ENCODE results near the gene RELN. TPM values are rescaled to one million over a fixed set of nuclear protein-coding genes. Genes with fewer than 3 reads are reported as not detected.
"Not testable (repeated sequence)": the region's sequence is repeated elsewhere in the genome, so short reads cannot be mapped to it uniquely, and the experiment has no call there.

RELN gene
- polyA plus RNA-seq, 4 donors = 2.1 to 23.9 (median 15.7) TPM

DNA sequence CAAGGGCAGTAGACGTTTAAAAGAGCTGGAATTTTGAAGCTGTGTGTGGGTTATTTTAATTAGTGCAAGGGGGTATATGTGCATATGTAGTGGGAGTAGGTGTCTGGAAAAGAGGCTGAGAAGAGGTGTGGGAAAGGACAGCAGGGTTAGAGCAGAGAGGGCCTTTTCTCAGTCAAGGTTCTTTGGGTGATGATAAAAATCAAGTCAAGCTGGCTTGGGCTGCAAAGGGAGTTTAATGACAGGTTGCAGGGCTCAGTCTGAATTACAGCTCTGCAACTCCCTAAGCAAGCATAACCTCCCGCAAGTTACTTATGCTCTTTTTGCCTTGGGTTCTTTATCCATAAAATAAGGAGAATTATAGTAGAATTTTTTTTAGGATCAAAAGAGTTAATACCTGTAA, 83.5 kb downstream of the RELN start:
- DNase-seq (ENCODE audit: low read depth in 4 of 4, low spot score in 3 of 4) = no peak

DNA sequence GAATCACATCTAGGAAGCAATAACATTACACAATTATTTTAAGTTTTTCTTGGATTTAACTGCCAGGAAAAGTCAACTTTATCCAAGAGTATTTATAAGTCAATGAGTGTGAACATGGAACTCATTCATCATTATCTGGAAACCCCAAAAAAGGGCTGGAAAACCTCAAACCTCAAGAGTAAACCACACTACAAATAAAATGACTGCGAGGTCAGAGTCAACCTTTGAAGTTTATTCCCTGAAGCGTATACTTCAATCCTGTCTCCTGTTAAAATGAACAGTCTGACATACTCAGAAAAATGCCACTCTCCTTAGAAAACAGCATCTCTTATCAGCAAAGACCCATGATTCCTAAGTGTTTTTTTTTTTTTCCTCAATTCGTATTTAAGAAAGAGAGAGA, 86.5 kb downstream of the RELN start:
- DNase-seq (ENCODE audit: low read depth in 4 of 4, low spot score in 3 of 4) = no peak

DNA sequence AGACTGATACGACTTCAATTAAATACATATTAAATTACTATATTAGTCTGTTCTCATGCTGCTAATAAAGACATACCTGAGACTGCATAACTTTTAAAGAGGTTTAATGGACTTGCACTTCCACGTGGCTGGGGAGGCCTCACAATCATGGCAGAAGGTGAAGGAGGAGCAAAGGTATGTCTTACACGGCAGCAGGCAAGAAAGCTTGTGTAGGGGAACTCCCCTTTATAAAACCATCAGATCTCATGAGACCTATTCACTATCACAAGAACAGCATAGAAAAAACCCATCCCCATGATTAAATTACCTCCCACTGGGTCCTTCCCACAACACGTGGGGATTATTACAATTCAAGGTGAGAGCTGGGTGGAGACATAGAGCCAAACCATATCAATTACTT, 92.6 kb downstream of the RELN start:
- not testable (repeated sequence) for DNase-seq (ENCODE audit: low read depth in 4 of 4, low spot score in 3 of 4)

DNA sequence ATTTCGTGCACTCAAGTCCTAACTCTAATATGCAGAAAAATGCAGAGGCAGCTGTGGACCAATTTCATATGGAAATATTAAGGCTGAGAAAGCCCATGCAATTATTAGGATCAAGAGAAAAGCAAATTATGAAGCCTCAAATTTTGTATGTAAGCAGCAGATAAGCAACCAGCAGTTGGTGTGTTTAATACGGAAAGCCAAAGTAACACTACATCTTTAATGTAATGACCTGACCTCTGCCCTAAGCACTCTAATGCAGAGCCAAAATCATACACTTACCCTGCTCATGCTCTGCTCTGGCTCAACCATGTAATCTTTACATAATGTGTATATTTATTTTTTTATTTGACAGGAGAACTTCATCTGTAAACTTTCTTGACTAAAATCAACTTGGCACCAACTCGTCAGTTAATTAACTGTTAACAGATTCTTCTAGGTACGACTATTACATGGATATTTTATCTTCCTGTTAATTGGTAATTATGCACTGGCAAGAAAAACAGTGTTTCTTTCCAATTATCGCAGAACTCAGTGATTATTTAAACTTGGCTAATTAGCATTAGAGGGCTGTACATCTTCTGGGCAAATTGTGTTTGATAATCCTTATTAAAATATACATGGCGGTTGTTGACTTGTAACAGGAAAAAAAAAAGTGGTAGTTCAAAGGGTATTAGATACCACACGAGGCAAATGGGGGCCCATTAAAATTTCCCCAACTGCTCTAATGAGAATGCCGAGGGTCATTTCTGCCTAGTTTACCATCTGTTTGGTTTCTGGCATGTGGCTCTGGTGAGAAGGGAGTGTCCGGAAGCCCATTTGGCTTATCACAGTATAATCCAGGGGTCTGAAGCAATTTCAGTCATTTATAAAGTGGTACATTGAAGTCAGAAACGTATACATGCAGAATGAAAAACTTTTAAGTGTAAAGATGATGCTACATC, 94.5 kb downstream of the RELN start:
- no peak for DNase-seq (ENCODE audit: low read depth in 4 of 4, low spot score in 3 of 4)

DNA sequence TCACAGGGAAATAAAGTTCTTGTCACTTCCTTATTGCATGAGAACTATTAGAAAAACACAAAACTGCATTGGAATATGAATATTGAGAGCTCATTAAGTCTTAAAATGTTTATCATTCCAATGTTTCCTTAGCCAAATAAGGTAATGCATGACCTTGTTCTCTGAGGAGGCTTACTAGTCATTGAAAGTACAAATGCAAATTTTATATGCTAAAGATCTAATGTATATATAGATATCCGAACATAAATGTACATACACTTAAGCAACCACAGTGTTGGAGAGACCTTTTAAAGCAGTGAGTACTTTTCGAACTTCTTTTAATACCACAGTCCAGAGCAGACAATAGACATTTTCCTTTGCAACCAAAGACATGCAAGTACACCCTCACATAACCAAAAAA, 96.1 kb downstream of the RELN start:
- DNase-seq (ENCODE audit: low read depth in 4 of 4, low spot score in 3 of 4) = no peak

DNA sequence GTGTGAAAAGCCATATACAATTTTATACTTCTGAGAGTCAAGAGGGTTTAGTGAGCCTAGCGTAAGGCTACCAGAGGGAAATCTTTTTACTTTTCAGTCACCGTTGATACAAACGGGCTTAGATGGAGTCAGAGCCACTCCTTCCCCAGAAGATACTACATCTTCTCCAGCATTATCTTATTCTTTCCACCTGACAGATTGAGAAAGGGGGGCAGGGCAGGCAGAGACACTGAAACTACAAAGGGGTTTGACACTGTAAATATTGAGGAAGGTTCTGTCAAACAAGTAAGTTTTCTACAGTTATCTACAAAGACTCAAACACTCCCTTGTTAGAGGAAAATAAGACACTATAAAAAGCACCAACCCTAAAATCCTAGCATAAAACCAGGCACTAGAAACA, 100.0 kb downstream of the RELN start:
- no peak for DNase-seq (ENCODE audit: low read depth in 4 of 4, low spot score in 3 of 4)

DNA sequence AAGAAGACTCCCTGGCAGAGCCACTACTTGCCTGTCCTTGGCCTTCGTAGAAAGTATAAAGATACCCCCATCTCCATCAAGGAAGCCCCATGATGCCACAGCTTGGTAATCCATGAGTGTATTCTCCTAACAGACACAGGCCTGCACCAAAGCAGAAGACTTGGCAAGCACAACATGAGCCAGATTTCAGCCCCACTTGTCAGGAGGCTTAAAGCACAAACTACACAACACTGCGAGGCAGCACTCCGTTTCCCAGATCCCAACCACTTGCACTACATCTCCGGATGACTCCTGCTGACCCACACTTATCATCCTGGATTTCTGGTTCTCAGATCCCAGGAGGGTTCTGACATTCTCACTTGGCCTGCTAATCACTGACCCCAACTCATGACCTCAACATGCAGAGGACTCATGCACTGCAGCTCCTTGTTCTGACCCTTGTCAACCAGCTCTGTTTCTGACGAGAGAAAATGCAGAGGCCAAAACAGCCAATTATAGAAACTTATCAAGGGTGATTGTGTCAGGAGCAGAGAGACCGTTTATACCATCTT, 100.8 kb downstream of the RELN start:
- DNase-seq (ENCODE audit: low read depth in 4 of 4, low spot score in 3 of 4) = no peak

DNA sequence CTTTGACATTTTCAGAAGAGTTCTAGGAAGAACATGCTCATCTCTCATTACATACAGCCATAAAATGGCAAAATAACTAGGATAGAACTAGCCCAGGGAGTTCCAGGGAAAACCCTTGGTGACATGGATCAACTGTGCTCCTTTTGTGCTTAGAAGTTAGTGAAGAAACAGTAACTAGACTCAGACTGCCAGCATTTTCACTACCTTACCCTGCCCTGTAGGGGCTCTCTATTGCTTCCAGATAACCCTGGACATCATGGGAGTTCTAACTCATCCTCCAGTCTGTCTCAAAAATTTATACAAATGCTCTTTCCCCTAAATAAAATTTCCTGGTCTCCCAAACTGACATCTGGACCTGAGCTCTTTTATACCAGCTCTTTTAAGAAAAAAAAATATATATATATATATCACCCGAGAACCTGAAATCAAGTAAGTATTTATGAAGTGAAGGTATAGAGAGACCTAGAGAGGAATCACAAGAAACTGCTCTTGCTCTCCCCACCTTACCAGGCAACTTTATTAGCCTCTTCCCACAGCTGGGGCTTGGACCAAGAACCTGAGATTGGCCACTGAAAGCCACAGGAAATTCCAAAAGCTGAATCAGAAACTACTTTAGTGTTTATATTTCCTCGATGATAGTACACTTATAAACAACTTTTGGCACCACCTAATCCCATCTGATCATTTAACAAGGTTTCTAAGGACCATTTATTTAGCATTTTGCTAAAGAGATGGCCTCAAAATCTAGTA, 101.4 kb downstream of the RELN start:
- DNase-seq (ENCODE audit: low read depth in 4 of 4, low spot score in 3 of 4) = no peak

DNA sequence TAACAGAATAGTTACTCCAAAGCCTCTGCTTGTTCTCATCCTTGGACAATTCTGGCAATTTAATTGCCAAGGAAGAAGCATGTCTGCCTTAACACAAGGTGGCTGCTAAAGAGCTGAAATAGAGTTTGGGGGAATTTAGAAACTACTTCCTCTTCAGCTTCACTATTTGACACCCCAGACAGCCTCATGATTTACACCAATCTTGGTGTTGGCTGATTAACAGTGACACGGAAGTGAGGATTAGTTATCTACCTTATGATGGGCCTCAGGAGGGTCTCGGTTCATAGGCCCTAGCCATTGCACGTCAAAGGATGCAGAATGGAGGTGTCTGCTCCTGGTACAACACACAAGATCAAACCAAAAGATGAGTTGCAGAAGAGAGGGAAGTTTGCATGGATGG, 102.4 kb downstream of the RELN start:
- no peak for DNase-seq (ENCODE audit: low read depth in 4 of 4, low spot score in 3 of 4)

DNA sequence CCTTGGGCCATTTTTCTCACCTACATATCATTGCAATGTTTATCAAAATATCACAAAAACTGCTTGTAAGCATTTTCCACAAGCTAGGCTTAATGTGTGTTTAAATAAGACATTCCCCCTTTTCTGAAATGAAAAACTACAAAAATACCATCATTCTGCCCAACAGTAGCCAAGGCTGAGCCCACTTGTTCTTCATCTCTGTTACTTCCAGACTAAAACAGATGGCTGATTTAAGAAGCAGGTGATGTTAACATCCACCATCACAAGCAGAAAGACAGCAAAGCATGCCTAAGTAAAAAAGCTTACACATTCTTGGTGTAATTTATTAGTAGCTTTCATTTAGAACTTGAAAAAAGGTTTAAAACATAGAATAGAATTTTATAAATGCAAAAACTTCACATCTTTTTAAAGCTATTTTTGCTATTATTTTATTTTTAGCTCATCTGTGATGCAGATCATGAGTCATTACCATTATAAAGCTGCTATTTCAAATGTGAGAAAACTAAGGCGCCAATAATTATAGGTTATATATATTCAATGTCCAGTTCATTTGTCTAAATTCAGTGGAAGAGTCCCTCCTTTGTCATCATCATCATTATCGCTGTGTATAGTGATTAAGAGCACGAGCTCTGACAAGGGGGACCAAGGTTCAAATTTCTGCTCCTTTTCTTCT, 109.4 kb downstream of the RELN start:
- DNase-seq (ENCODE audit: low read depth in 4 of 4, low spot score in 3 of 4) = no peak

DNA sequence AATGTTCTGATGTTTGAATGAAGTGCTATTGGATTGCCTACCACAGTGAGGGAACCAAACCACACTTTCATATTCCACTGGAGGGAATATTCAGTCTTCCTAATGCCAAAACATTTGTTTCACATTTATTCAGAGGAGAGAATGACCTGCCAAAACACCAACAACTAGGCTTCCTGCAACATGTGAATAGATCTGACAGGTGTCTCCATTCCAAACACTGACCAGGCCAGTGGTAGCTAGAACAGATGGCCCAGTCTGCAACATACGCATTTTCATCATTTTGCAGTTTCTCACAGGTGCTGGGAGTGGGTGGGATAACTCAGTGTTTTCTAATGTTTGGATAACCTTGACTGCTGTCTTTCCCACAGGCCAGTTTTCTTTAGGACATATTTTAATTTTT, 110.0 kb downstream of the RELN start:
- no peak for DNase-seq (ENCODE audit: low read depth in 4 of 4, low spot score in 3 of 4)

DNA sequence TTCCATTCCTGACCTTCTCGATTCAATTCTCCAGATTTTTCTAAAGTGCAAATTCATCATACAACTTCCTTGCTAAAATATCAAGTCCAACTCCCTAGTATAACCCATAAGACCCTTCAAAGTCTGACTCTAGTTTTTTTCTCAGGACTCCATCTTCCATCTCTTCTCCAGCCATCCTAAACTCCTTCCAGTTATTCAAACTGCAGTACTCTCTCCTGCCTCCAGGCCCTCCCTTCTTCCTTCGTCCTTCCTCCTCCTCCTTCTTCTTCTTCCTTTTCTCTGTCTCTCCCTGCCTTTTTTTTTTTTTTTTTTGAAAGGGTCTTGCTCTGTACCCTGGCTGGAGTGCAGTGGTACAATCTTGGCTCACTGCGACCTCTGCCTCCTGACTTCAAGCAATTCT, 111.9 kb downstream of the RELN start:
- no peak for DNase-seq (ENCODE audit: low read depth in 4 of 4, low spot score in 3 of 4)

DNA sequence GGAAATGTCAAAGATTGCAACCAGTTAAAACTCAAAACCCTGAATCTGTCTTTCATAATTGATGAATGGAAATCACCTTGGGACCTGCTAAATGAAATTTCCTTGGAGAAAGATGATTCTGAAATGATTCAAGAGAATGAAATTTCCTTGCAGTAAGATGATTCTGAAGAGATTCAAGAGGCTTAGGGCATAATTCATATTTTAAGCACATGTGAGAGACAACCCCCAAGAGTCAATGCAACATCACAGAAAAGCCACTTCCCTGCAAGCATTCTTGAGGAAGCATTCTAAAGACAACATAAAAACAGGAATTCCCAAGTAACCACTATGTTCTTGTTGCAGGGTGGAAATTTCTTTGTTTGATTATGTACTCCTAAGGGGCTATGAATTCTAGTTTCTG, 113.7 kb downstream of the RELN start:
- no peak for DNase-seq (ENCODE audit: low read depth in 4 of 4, low spot score in 3 of 4)

DNA sequence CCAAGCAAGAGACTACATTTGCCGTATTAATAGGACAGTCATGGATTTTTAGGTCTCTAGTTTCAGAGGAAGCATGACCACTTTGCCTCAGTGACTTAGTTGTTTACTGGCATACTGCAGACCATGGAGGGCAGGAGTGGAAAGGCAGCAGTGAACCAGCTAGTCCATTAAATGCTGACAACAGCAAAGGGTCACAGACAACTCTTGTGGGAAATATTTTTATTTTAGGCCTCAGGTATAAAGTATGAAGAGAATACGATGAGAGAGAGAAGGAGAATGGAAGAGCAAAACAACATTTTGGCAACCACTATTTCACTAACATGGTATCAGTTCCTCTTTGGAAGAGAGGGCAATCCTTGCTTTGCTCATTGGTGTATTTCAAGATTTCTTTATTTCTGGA, 118.0 kb downstream of the RELN start:
- DNase-seq (ENCODE audit: low read depth in 4 of 4, low spot score in 3 of 4) = no peak

DNA sequence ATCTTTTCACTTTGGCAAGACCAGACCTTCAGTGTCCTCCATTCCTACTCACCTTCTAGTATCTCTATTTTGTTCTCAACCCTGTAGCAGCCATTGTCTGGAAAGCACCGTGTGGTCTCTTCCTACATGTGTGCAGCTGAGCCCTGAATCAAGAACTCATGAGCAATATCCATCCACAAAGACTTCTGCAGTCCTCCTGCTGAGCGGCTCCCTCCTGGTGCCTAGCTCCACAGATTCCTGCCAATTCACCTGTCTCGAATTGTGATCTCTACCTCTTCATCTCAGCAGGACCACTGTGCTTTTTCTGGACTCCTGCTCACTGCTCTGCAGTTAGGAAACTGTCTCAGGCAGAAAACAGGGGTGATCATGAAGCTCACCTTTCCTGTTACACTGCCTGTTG, 118.8 kb downstream of the RELN start:
- DNase-seq (ENCODE audit: low read depth in 4 of 4, low spot score in 3 of 4) = no peak

DNA sequence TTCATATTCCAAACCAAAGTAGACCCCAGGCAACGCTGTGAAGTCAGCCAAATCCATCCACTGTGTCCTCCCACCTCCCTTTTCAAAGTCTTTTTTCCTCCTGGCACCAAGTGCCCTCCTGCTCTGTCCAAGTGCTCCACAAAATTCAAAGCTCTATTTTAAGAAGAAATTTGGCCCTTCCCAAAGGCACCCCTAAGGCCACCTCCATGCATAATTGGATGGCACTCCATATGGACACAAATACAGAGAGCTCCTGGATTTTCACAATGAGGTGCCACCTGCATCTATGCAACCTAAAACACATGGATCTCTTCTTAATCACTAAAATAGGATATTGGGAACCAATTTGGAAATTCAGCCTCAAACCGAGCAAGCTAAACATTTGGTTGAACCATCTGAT, 121.6 kb downstream of the RELN start:
- DNase-seq (ENCODE audit: low read depth in 4 of 4, low spot score in 3 of 4) = no peak

DNA sequence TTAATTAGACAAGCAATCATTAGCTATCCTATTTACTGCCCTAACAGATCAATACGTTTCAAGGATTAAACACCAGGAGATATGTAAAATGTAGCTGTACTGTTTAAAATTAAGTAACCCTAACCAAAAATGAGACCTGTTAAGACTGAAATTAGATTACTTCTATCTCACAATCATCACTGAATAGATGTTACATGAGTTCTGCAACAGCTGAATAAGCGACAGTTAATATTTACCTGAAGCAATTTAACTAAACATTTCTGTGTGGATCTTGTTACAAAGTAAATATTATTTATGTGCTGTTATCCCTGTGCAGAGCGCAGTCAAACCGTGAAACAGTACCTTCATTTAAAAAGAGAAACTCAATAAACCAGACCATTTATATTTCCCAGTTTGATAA, 122.5 kb downstream of the RELN start:
- DNase-seq (ENCODE audit: low read depth in 4 of 4, low spot score in 3 of 4) = peak in 1 of 4 donors; percentile 1

DNA sequence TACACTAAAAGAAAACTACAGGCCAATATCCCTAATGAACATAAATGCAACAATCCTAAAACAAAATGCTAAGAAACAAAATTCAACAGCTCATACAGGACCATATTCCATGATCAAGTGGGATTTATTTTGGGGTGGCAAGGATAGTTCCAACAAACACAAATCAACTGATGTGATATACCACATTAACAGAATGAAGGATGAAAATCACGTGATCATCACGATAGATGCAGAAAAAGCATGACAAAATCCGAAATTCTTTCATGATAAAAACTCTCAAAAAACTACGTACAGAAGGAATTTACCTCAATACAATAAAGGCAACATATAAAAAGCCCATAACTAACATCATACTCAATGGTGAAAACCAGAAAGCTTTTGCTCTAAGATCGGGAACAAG, 124.0 kb downstream of the RELN start:
- no peak for DNase-seq (ENCODE audit: low read depth in 4 of 4, low spot score in 3 of 4)

DNA sequence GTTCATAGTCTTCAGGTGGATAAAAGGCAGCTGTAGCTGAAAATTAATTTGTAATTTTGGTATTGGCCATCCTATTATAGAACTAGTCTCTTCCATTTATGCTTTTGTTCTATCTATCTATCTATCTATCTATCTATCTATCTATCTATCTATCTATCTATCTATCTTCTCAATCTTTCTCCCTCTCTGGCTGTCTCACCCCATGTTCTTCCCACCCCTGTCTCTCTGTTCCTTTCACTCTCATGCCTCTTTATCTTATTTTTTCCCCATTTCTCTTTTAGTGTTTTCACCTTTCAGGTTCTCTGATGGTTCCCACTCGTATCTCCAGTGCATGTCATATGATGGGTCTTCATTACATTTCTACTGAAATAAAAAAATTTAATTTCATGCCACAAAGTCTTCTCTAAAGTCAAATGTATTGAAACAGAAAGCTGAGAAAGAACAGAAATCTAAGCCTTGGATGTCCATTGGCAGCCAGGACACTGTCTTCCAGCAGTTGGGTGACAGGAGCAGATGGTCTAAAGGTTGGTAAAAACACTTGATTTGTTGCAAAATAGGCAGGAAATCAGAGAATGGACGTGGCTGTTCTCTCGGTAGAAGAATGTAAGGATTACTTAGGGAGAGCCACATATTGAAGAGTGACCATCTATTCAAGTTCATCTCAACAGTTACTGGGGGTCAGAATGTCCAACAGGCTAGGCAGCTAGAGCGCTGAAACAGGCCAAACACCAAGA, 127.0 kb downstream of the RELN start:
- DNase-seq (ENCODE audit: low read depth in 4 of 4, low spot score in 3 of 4) = no peak

DNA sequence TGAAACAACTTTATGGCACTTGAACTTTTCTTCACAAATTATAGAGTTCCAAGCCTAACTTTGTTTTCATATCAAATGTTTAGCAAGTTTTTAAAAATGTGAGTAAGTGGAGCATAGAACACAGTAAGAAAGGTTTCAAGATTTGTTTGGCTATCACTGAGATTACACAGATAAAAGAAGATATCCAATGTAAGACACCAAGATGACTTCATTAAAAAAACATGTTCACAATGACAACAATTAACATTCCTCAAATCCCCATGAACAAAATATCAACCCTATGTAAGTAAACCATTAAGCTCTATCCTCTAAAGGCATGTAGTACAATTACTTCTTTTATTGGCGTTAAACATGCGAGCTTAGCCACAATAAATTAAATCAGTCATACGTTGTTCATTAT, 129.7 kb downstream of the RELN start:
- no peak for DNase-seq (ENCODE audit: low read depth in 4 of 4, low spot score in 3 of 4)
